Adrenal gland (tissue), 5 donors: ENCODE results near the gene PCDHA5.
"Not testable (repeated sequence)": the region's sequence is repeated elsewhere in the genome, so short reads cannot be mapped to it uniquely, and the experiment has no call there.

Experiments
- CTCF ChIP-seq, 6 experiments: fragments of 450-650 bp in 4 of 6; fragments of 200-600 bp in 2 of 6; sonication (generic) in 1 of 6; IDR thresholded peaks; 1 replicate in 5 of 6; 2 replicates in 1 of 6; pipeline versions ENCODE4 v1.5.1 to v1.8.0; 2016 to 2021; ENCODE audit warnings: antibody characterized with exemption in 6 of 6, mild to moderate bottlenecking in 2 of 6, moderate library complexity in 1 of 6
- POLR2A ChIP-seq, 2 donors: fragments of 450-650 bp; IDR thresholded peaks; one replicate each; pipeline ENCODE4 v1.6.1; 2017; ENCODE audit warnings: antibody characterized with exemption in 2 of 2, mild to moderate bottlenecking in 2 of 2, moderate library complexity in 1 of 2
- donor health status: DM: no; HTN: no; CAD: no.

GRCh38 chr5:140808241-140808888 lies 13.0 kb upstream of the PCDHA5 start:
- TF ChIP-seq CTCF, POLR2A (IDR thresholded peaks at IDR 0.05): not testable (repeated sequence)
